GM06990 (cell line): Measurements from ENCODE around the gene USB1.

Experiments used
- DNase-seq: peaks from one replicate; pipeline ENCODE4 v3.0.0-alpha.2; 2011; ENCODE audit not compliant: insufficient read length; ENCODE audit errors: extremely low read depth
- H3K27me3 ChIP-seq: replicated peaks from 2 replicates; pipeline ENCODE4 v1.6.0; 2011; ENCODE audit warnings: low read length; ENCODE audit not compliant: control insufficient read depth, insufficient read depth
- H3K36me3 ChIP-seq: 2 replicates; pipeline ENCODE4 v1.5.1; 2011; ENCODE audit warnings: low read length; ENCODE audit not compliant: control insufficient read depth, insufficient read depth
- H3K4me3 ChIP-seq: replicated peaks from 2 replicates; pipeline ENCODE4 v1.5.1; 2011; ENCODE audit warnings: low read depth, mild to moderate bottlenecking, control low read depth, low read length
- TF ChIP-seq, protein P1 (sequence below): IDR thresholded peaks from 2 replicates; pipeline ENCODE4 v1.5.1; 2011; ENCODE audit warnings: low read length, control low read depth, mild to moderate bottlenecking, inconsistent platforms; ENCODE audit not compliant: insufficient read depth, poor library complexity, severe bottlenecking

USB1 gene

DNA sequence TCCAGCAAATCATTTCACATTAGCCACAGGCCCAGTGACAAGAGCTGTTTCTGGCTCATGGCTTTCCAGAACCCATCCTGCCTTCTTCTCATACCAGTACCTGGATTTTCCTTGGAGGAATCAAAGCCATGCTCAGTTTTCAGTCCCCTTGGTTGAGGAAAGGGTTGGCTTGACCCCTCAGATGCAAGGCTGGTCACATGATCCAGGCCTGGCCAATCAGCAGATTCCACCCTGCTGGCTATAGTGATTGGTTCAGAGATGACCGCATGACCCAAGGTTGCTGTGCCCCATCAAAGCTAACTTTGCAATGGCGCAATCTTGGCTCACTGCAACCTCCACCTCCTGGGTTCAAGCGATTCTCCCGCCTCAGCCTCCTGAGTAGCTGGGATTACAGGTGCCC lies 69.4 kb downstream of the USB1 start:
- DNase-seq: no peak
- TF ChIP-seq, protein P1, sequence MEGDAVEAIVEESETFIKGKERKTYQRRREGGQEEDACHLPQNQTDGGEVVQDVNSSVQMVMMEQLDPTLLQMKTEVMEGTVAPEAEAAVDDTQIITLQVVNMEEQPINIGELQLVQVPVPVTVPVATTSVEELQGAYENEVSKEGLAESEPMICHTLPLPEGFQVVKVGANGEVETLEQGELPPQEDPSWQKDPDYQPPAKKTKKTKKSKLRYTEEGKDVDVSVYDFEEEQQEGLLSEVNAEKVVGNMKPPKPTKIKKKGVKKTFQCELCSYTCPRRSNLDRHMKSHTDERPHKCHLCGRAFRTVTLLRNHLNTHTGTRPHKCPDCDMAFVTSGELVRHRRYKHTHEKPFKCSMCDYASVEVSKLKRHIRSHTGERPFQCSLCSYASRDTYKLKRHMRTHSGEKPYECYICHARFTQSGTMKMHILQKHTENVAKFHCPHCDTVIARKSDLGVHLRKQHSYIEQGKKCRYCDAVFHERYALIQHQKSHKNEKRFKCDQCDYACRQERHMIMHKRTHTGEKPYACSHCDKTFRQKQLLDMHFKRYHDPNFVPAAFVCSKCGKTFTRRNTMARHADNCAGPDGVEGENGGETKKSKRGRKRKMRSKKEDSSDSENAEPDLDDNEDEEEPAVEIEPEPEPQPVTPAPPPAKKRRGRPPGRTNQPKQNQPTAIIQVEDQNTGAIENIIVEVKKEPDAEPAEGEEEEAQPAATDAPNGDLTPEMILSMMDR: no peak
- H3K4me3 ChIP-seq: no peak overlapping the region
- H3K27me3 ChIP-seq: no peaks in the 10 kb centered on the region
- no peaks in the 10 kb centered on the region for H3K36me3 ChIP-seq
